H7 (cell line): ENCODE results near the gene ERCC2. TPM values are rescaled to one million over a fixed set of nuclear protein-coding genes. Genes with fewer than 3 reads are reported as not detected.

Source experiments
- DNase-seq: peaks from one replicate; pipeline ENCODE4 v3.0.0; 2012
- H3K27me3 ChIP-seq: 2 replicates; pipeline ENCODE4 v1.6.0; 2011; ENCODE audit warnings: mild to moderate bottlenecking, low read length; ENCODE audit not compliant: control insufficient read depth, insufficient read depth
- H3K36me3 ChIP-seq: replicated peaks from 2 replicates; pipeline ENCODE4 v1.5.1; 2011; ENCODE audit warnings: low read length; ENCODE audit not compliant: control insufficient read depth, insufficient read depth
- H3K4me3 ChIP-seq: 2 replicates; pipeline ENCODE4 v1.5.1; 2011; ENCODE audit warnings: low read depth, mild to moderate bottlenecking, control low read depth, low read length, moderate library complexity; ENCODE audit not compliant: insufficient read depth
- total RNA-seq: library from RNA; depleted of rRNA; stranded (reverse); fragments of >200 nt; shearing (Covaris generic); gene quantifications from 2 replicates; pipeline ENCODE4 v1.2.3, GENCODE V29; 2014

Gene ERCC2
- total RNA-seq, 1 experiment from 2014 or later, result 54.2 TPM

GRCh38 chr19:45405435-45406225, 35.3 kb upstream of the ERCC2 start:
- Histone ChIP-seq H3K27me3 (no peaks in the 10 kb centered on the region), H3K36me3 (peaks cover 1% of the 10 kb centered on the region), H3K4me3 (peak overlapping the region; percentile 76)
- peak; percentile 94 for DNase-seq

GRCh38 chr19:45404557-45405434, 34.4 kb upstream of the ERCC2 start, which contains the start of gene PPP1R13L:
Gene PPP1R13L, minus strand, starts transcription at chr19:45405069. Its CDS starts 6,751 bp downstream, at chr19:45398318.
- H3K36me3 ChIP-seq, result peaks cover 1% of the 10 kb centered on the region
- peak; percentile 97 for DNase-seq
- H3K27me3 ChIP-seq, result no peaks in the 10 kb centered on the region
- peak within 1 kb of the TSS; percentile 76 for H3K4me3 ChIP-seq

GRCh38 chr19:45403781-45404556, 33.6 kb upstream of the ERCC2 start:
- peaks cover 1% of the 10 kb centered on the region for H3K36me3 ChIP-seq
- peak overlapping the region; percentile 76 for H3K4me3 ChIP-seq
- no peaks in the 10 kb centered on the region for H3K27me3 ChIP-seq
- peak; percentile 88 for DNase-seq

GRCh38 chr19:45403272-45403671, 32.9 kb upstream of the ERCC2 start:
- no peaks in the 10 kb centered on the region for H3K27me3 ChIP-seq
- DNase-seq, result peak; percentile 29
- H3K36me3 ChIP-seq, result no peaks in the 10 kb centered on the region
- H3K4me3 ChIP-seq, result no peak overlapping the region

GRCh38 chr19:45402298-45403061, 32.1 kb upstream of the ERCC2 start:
- Histone ChIP-seq H3K27me3 (peaks cover 6% of the 10 kb centered on the region), H3K36me3 (no peaks in the 10 kb centered on the region), H3K4me3 (peak overlapping the region; percentile 42)
- DNase-seq, result peak; percentile 95

- Histone ChIP-seq H3K4me3 (no peak overlapping the region), H3K27me3 (peaks cover 11% of the 10 kb centered on the region), H3K36me3 (no peaks in the 10 kb centered on the region)
- no peak for DNase-seq
Measured at GRCh38 chr19:45401815-45402214, 31.4 kb upstream of the ERCC2 start.

GRCh38 chr19:45400192-45400591, 29.8 kb upstream of the ERCC2 start:
- Histone ChIP-seq H3K4me3 (no peak overlapping the region), H3K36me3 (no peaks in the 10 kb centered on the region), H3K27me3 (peaks cover 22% of the 10 kb centered on the region)
- peak; percentile 25 for DNase-seq

GRCh38 chr19:45395821-45396617, 25.6 kb upstream of the ERCC2 start:
- peak; percentile 92 for DNase-seq
- Histone ChIP-seq H3K27me3 (peaks cover 22% of the 10 kb centered on the region), H3K4me3 (peak overlapping the region; percentile 57), H3K36me3 (no peaks in the 10 kb centered on the region)

- H3K27me3 ChIP-seq, result peaks cover 13% of the 10 kb centered on the region
- no peak overlapping the region for H3K4me3 ChIP-seq
- peak; percentile 35 for DNase-seq
- H3K36me3 ChIP-seq, result no peaks in the 10 kb centered on the region
Measured at GRCh38 chr19:45391871-45392665, 21.7 kb upstream of the ERCC2 start.

- peaks cover 9% of the 10 kb centered on the region for H3K27me3 ChIP-seq
- H3K36me3 ChIP-seq, result no peaks in the 10 kb centered on the region
- H3K4me3 ChIP-seq, result no peak overlapping the region
- peak; percentile 80 for DNase-seq
Measured at GRCh38 chr19:45391346-45391745, 21.0 kb upstream of the ERCC2 start.

GRCh38 chr19:45385392-45386221, 15.2 kb upstream of the ERCC2 start:
- peaks cover 18% of the 10 kb centered on the region for H3K27me3 ChIP-seq
- peak overlapping the region; percentile 23 for H3K4me3 ChIP-seq
- peak; percentile 80 for DNase-seq
- no peaks in the 10 kb centered on the region for H3K36me3 ChIP-seq

GRCh38 chr19:45382426-45382825, 12.1 kb upstream of the ERCC2 start:
- H3K27me3 ChIP-seq, result peaks cover 18% of the 10 kb centered on the region
- H3K36me3 ChIP-seq, result no peaks in the 10 kb centered on the region
- peak; percentile 47 for DNase-seq
- H3K4me3 ChIP-seq, result no peak overlapping the region
